K562 (cell line): Measurements from ENCODE around the gene KAT6B. TPM values are rescaled to one million over a fixed set of nuclear protein-coding genes. Genes with fewer than 3 reads are reported as not detected.

Source experiments
- ATAC-seq: fragments of 200-7000 bp; cut with Tn5 transposase; 3 replicates; pipeline ENCODE4 v1.9.1; 2020; ENCODE audit warnings: moderate library complexity
- BruUV-seq: library from RNA; stranded (reverse); fragments of 400-500 nt; replicated peaks from 2 replicates; lab custom pipeline; 2021; lab: Mats Ljungman, UMichigan
- CTCF ChIA-PET: fragments of 300-600 bp; formaldehyde crosslinking; extraction: SDS; loops from one replicate; lab custom pipeline; 2021; ENCODE audit warnings: low intra/inter-chr PET ratio; lab: Yijun Ruan, JAX
- POLR2A ChIA-PET: fragments of 300-600, 350-650 bp; sonication (Branson Sonifier 250); formaldehyde crosslinking; extraction: SDS; loops from one replicate; lab custom pipeline; 2021; ENCODE audit warnings: antibody characterized with exemption, inconsistent platforms; lab: Yijun Ruan, JAX
- DNase-seq, 4 experiments: peaks; one replicate each; pipeline versions ENCODE4 v3.0.0 to v3.0.0-alpha.2; 2011 to 2018; ENCODE audit warnings: low spot score in 3 of 4, mixed read lengths in 3 of 4; ENCODE audit errors: extremely low read depth in 1 of 4
- FAIRE-seq: peaks from 2 replicates; lab custom pipeline; 2011; peaks lifted over from hg19 to GRCh38; lab: Jason Lieb, UNC
- H2AFZ ChIP-seq: 2 replicates; pipeline ENCODE4 v1.6.0; 2011; ENCODE audit warnings: low read depth, low read length, control low read depth, inconsistent platforms
- H3K27ac ChIP-seq: fragments of 200-600 bp; 3 replicates; pipeline ENCODE4 v1.8.0; 2011; ENCODE audit warnings: low read depth, mild to moderate bottlenecking, control low read depth, inconsistent platforms, low read length, moderate library complexity, mixed read lengths; ENCODE audit errors: extremely low read depth
- H3K27me3 ChIP-seq, 2 experiments: fragments of 300-600 bp in 1 of 2; 2 replicates in 1 of 2; 3 replicates in 1 of 2; pipeline versions ENCODE4 v1.6.0 to v1.8.0; 2011; ENCODE audit warnings: inconsistent platforms in 2 of 2, low read length in 2 of 2, mild to moderate bottlenecking in 1 of 2, mixed read lengths in 1 of 2, moderate library complexity in 1 of 2; ENCODE audit not compliant: control insufficient read depth in 2 of 2, insufficient read depth in 2 of 2
- H3K36me3 ChIP-seq: fragments of 300-600 bp; 3 replicates; pipeline ENCODE4 v1.8.0; 2011; ENCODE audit warnings: mild to moderate bottlenecking, low read length, inconsistent platforms; ENCODE audit not compliant: control insufficient read depth, insufficient read depth
- H3K4me1 ChIP-seq, 2 experiments: fragments of 200-600 bp in 1 of 2; replicated peaks in 1 of 2; 2 replicates in 1 of 2; 3 replicates in 1 of 2; pipeline versions ENCODE4 v1.5.1 to v1.8.0; 2011; ENCODE audit warnings: inconsistent platforms in 2 of 2, low read length in 2 of 2, mild to moderate bottlenecking in 1 of 2, mixed read lengths in 1 of 2, moderate library complexity in 1 of 2; ENCODE audit not compliant: control insufficient read depth in 2 of 2, insufficient read depth in 2 of 2
- H3K4me2 ChIP-seq: 2 replicates; pipeline ENCODE4 v1.6.1; 2011; ENCODE audit warnings: low read length, control low read depth, inconsistent platforms, mixed read lengths; ENCODE audit not compliant: insufficient read depth
- H3K4me3 ChIP-seq: fragments of 200-600 bp; sonication (generic), shearing (Covaris generic); 2 replicates; pipeline ENCODE4 v1.5.1; 2016; ENCODE audit warnings: control low read depth, inconsistent platforms
- H3K79me2 ChIP-seq: fragments of 200-600 bp; 3 replicates; pipeline ENCODE4 v1.8.0; 2011; ENCODE audit warnings: low read length, inconsistent platforms; ENCODE audit not compliant: control insufficient read depth, insufficient read depth
- H3K9ac ChIP-seq, 2 experiments: 2 replicates each; pipeline versions ENCODE4 v1.6.0 to v1.6.1; 2011; ENCODE audit warnings: low read depth in 2 of 2, low read length in 2 of 2, control low read depth in 1 of 2, inconsistent platforms in 1 of 2, mild to moderate bottlenecking in 1 of 2, mixed read lengths in 1 of 2; ENCODE audit not compliant: insufficient read depth in 1 of 2
- H3K9me1 ChIP-seq: one replicate; pipeline ENCODE4 v1.6.0; 2011; ENCODE audit warnings: inconsistent platforms, mild to moderate bottlenecking, low read length, moderate library complexity; ENCODE audit not compliant: control insufficient read depth, insufficient read depth
- H3K9me3 ChIP-seq: replicated peaks from 2 replicates; pipeline ENCODE4 v1.5.1; 2011; ENCODE audit warnings: low read depth, low read length, inconsistent platforms; ENCODE audit not compliant: control insufficient read depth, insufficient read depth
- H4K20me1 ChIP-seq: replicated peaks from 2 replicates; pipeline ENCODE4 v1.6.1; 2011; ENCODE audit warnings: low read length, inconsistent platforms, mixed read lengths; ENCODE audit not compliant: control insufficient read depth, insufficient read depth
- BMI1 ChIP-seq: fragments of 150-350 bp; IDR thresholded peaks from 2 replicates; pipeline ENCODE4 v1.6.1; 2014; ENCODE audit warnings: low read length
- CHD1 ChIP-seq: fragments of 200-600 bp; sonication (generic); IDR thresholded peaks from one replicate; pipeline ENCODE4 v1.6.1; 2012; ENCODE audit warnings: mild to moderate bottlenecking, moderate library complexity, low read length, inconsistent platforms
- EP400 ChIP-seq: fragments of 450-650 bp; IDR thresholded peaks from 2 replicates; pipeline ENCODE4 v1.6.1; 2017; ENCODE audit warnings: antibody characterized with exemption, mild to moderate bottlenecking, moderate library complexity
- ESRRB ChIP-seq: fragments of 250-450 bp; sonication (Bioruptor Pico); IDR thresholded peaks from 2 replicates; pipeline ENCODE4 v1.5.0; 2020; ENCODE audit warnings: mild to moderate bottlenecking, moderate library complexity, borderline replicate concordance
- FOS ChIP-seq: IDR thresholded peaks from 3 replicates; pipeline ENCODE4 v1.6.1; 2011; ENCODE audit not compliant: insufficient read length; ENCODE audit errors: extremely low read depth
- FOXJ2 ChIP-seq: fragments of 200-800 bp; sonication (Bioruptor generic); IDR thresholded peaks from 2 replicates; pipeline ENCODE4 v1.6.1; 2016; ENCODE audit warnings: missing genetic modification characterization, missing compliant biosample characterization
- HMGXB4 ChIP-seq: sonication (generic); formaldehyde crosslinking; IDR thresholded peaks from 2 replicates; pipeline ENCODE4 v1.8.1; 2023; ENCODE audit warnings: mild to moderate bottlenecking, missing genetic modification reagents
- MXD1 ChIP-seq: fragments of 250-450 bp; sonication (Bioruptor Pico); IDR thresholded peaks from 2 replicates; pipeline ENCODE4 v1.8.0; 2021; ENCODE audit warnings: borderline replicate concordance, mild to moderate bottlenecking, moderate library complexity; ENCODE audit not compliant: poor library complexity, severe bottlenecking
- NR4A1 ChIP-seq, 2 experiments: fragments of 250-450 bp in 1 of 2; fragments of 450-650 bp in 1 of 2; sonication (Bioruptor Pico) in 1 of 2; IDR thresholded peaks; 2 replicates each; pipeline versions ENCODE4 v1.4.0 to v1.6.1; 2016 to 2020; ENCODE audit warnings: mild to moderate bottlenecking in 2 of 2, missing compliant biosample characterization in 1 of 2, missing genetic modification characterization in 1 of 2, moderate library complexity in 1 of 2
- PYGO2 ChIP-seq: fragments of 450-650 bp; IDR thresholded peaks from 2 replicates; pipeline ENCODE4 v1.6.1; 2016; ENCODE audit warnings: mild to moderate bottlenecking, missing genetic modification characterization, moderate library complexity, missing compliant biosample characterization
- RHOXF2B ChIP-seq: fragments of 250-450 bp; sonication (Bioruptor Pico); conservative IDR thresholded peaks from 2 replicates; pipeline ENCODE4 v1.5.1; 2021
- SNIP1 ChIP-seq: fragments of 450-650 bp; IDR thresholded peaks from 2 replicates; pipeline ENCODE4 v1.7.1; 2017; ENCODE audit warnings: low read depth, mild to moderate bottlenecking
- VEZF1 ChIP-seq: fragments of 200-800 bp; sonication (Bioruptor generic); IDR thresholded peaks from 2 replicates; pipeline ENCODE4 v1.6.1; 2017; ENCODE audit warnings: missing genetic modification characterization, missing compliant biosample characterization
- ZBTB49 ChIP-seq: sonication (generic); formaldehyde crosslinking; IDR thresholded peaks from 2 replicates; pipeline ENCODE4 v1.8.0; 2022; ENCODE audit warnings: missing genetic modification reagents, mild to moderate bottlenecking, borderline replicate concordance
- ZFPM2 ChIP-seq: fragments of 250-450 bp; sonication (Bioruptor Pico); IDR thresholded peaks from 2 replicates; pipeline ENCODE4 v1.5.1; 2022; ENCODE audit warnings: mild to moderate bottlenecking
- ZNF41 ChIP-seq: fragments of 250-450 bp; sonication (Bioruptor Pico); conservative IDR thresholded peaks from 2 replicates; pipeline ENCODE4 v1.4.0; 2020; ENCODE audit warnings: mild to moderate bottlenecking
- ZNF586 ChIP-seq: fragments of 450-650 bp; formaldehyde crosslinking; conservative IDR thresholded peaks from 2 replicates; pipeline ENCODE4 v1.4.0; 2020; ENCODE audit warnings: mild to moderate bottlenecking, moderate library complexity
- WGBS: fragments of 100-300 bp; shearing (Covaris generic); methylation state at CpG from one replicate; pipeline ENCODE4 v1.1.6; 2016; ENCODE audit warnings: low coverage, mixed read lengths; ENCODE audit not compliant: insufficient coverage; ENCODE audit errors: missing lambda C conversion rate; 5-methylcytosine and 5-hydroxymethylcytosine counted together
- in situ Hi-C: fragments of 300-500 bp; cut with MboI; formaldehyde crosslinking; loops from 4 replicates; pipeline ENCODE4 v1.15.0; 2018; ENCODE audit warnings: inconsistent platforms, mixed read lengths
- intact Hi-C: fragments of 100-400 bp; cut with micrococcal nuclease; formaldehyde crosslinking; loops from 2 replicates; pipeline ENCODE4 v1.14.2; 2022
- polyA plus RNA-seq, 8 experiments: library from polyadenylated mRNA; depleted of rRNA in 4 of 8; stranded (reverse) in 5 of 8; unstranded in 3 of 8; fragments of >200 nt; fragmentation: Nextera tagmentation in 2 of 8; fragmentation: Illumina TruSeq in 1 of 8; extraction: Ambion mirVana in 2 of 8; extraction: Trizol in 1 of 8; gene quantifications; 2 replicates each; pipeline versions ENCODE4 v1.2.1 to v1.2.3, GENCODE V29; 2011 to 2014; ENCODE audit warnings: inconsistent platforms in 1 of 8, missing spikeins in 1 of 8
- total RNA-seq, 7 experiments: library from RNA; depleted of rRNA in 6 of 7; stranded (reverse); fragments of >200 nt in 6 of 7; fragmentation: Illumina TruSeq in 2 of 7; extraction: Trizol in 2 of 7; gene quantifications; 2 replicates each; pipeline versions ENCODE4 v1.2.1 to v1.2.3, GENCODE V29; 2011 to 2021; ENCODE audit warnings: low replicate concordance in 1 of 7

Gene KAT6B
- total and polyA plus RNA-seq, 9 of the 15 experiments (the other 6 are each of a cell fraction or from before 2014, with no cell fraction given) = 1.4 to 9.2 (median 6.8) TPM

GRCh38 chr10:75048669-75049098 is 222.3 kb downstream of the KAT6B start:
- Histone ChIP-seq H3K9me1 (no peaks in the 10 kb centered on the region), H3K36me3 (no peaks in the 10 kb centered on the region), H4K20me1 (no peaks in the 10 kb centered on the region), H3K4me1 (peaks cover 7 to 8% of the 10 kb centered on the region in 2 experiments; a peak in 4 of 5 replicates), H3K27me3 (no peaks in the 10 kb centered on the region), H3K4me2 (no peak overlapping the region), H3K27ac (no peak overlapping the region), H3K9ac (no peak overlapping the region), H3K79me2 (no peaks in the 10 kb centered on the region), H3K4me3 (no peak overlapping the region), H3K9me3 (no peaks in the 10 kb centered on the region), H2AFZ (peak overlapping the region; percentile 60)
- FAIRE-seq (no peak), ATAC-seq (no peak), DNase-seq (no peak)
- POLR2A ChIA-PET = interaction anchor here (0.7 to 1.0 kb wide), 2 partner anchors 797 to 807 kb away, joined by 3 read pairs; no protein-coding TSS in a partner anchor
- in situ Hi-C loops (no loop called here), intact Hi-C loops (no loop called here)
- CTCF ChIA-PET = no interaction called here
- 39% methylated on average over 9 of the region's 9 CpGs for WGBS
- BruUV-seq = no TSS peak
- TF ChIP-seq FOXJ2 (0 out of 2 replicates have a peak, but pooled peaks have one; percentile 59), ZFPM2 (CRISPR knock-in tag) (no peak), ZBTB49 (CRISPR knock-in tag) (no peak), ZNF41 (0 out of 2 replicates have a peak, but pooled peaks have one; percentile 37), PYGO2 (tag) (no peak), HMGXB4 (no peak), NR4A1 (CRISPR knock-in tag; IDR thresholded peaks at IDR 0.05) (no peak), NR4A1 (tag; IDR thresholded peaks at IDR 0.05) (0 out of 2 replicates have a peak, but pooled peaks have one; percentile 38), MXD1 (CRISPR knock-in tag) (no peak), BMI1 (no peak), FOS (no peak), VEZF1 (CRISPR knock-in tag) (no peak), ZNF586 (CRISPR knock-in tag) (no peak), CHD1 (no peak), ESRRB (CRISPR knock-in tag) (no peak), RHOXF2B (CRISPR knock-in tag) (no peak; the same call in 1 of the 2 replicates), SNIP1 (no peak), EP400 (peak; percentile 45; the same call in 1 of the 2 replicates)
